ENCODE data around the gene SYNCRIP. TPM values are rescaled to one million over a fixed set of nuclear protein-coding genes. Genes with fewer than 3 reads are reported as not detected.

Gene SYNCRIP
- total RNA-seq, 2 experiments from 2014 or later = 271 to 278 TPM

Other genes starting within 250 kb of the SYNCRIP start
- gene NT5E, start 192.8 kb downstream of the SYNCRIP start, total RNA-seq = 1 to 10 TPM; 8.4 to 9.9 TPM
- gene SNX14, start 49.0 kb downstream of the SYNCRIP start, total RNA-seq = 10 to 100 TPM; 50.0 to 52.8 TPM

Data from activated naive CD8-positive, alpha-beta T cell treated with anti-CD3 and anti-CD28 coated beads for 36 hours (primary cell).